Limb (tissue), 2 donors: ENCODE data around the gene PCDH9.
"Not testable (repeated sequence)": the region's sequence is repeated elsewhere in the genome, so short reads cannot be mapped to it uniquely, and the experiment has no call there.

Source experiments
- DNase-seq, 2 donors: peaks; one replicate each; pipeline ENCODE4 v3.0.0-alpha.2; 2016; ENCODE audit errors: extremely low spot score in 2 of 2

PCDH9 gene

GRCh38 chr13:66345518-66345810, 884.7 kb downstream of the PCDH9 start:
- DNase-seq: no peak

GRCh38 chr13:66344805-66345517, 885.2 kb downstream of the PCDH9 start:
- no peak for DNase-seq

GRCh38 chr13:66343224-66343828, 886.8 kb downstream of the PCDH9 start:
- DNase-seq: no peak

- no peak for DNase-seq
These were observed 888.3 kb downstream of the PCDH9 start for GRCh38 chr13:66341635-66342377.

GRCh38 chr13:66339214-66339613, 890.9 kb downstream of the PCDH9 start:
- no peak for DNase-seq

- DNase-seq: no peak
These were observed 891.6 kb downstream of the PCDH9 start for GRCh38 chr13:66338542-66338941.

GRCh38 chr13:66335626-66336025, 894.5 kb downstream of the PCDH9 start:
- no peak for DNase-seq

- DNase-seq: no peak
These were observed 900.1 kb downstream of the PCDH9 start for GRCh38 chr13:66329988-66330451.

- no peak for DNase-seq
These were observed 901.7 kb downstream of the PCDH9 start for GRCh38 chr13:66328476-66328875.

GRCh38 chr13:66323745-66324347, 906.3 kb downstream of the PCDH9 start:
- DNase-seq: no peak

- no peak for DNase-seq
These were observed 907.2 kb downstream of the PCDH9 start for GRCh38 chr13:66322936-66323335.

- no peak for DNase-seq
These were observed 907.9 kb downstream of the PCDH9 start for GRCh38 chr13:66322193-66322740.

- no peak for DNase-seq
These were observed 915.2 kb downstream of the PCDH9 start for GRCh38 chr13:66314911-66315310.

GRCh38 chr13:66313413-66313812, 916.7 kb downstream of the PCDH9 start:
- DNase-seq: no peak

GRCh38 chr13:66312312-66313087, 917.6 kb downstream of the PCDH9 start:
- no peak for DNase-seq

GRCh38 chr13:66305961-66306617, 924.0 kb downstream of the PCDH9 start:
- no peak for DNase-seq

- no peak for DNase-seq
These were observed 928.7 kb downstream of the PCDH9 start for GRCh38 chr13:66301482-66301881.

- DNase-seq: no peak
These were observed 929.1 kb downstream of the PCDH9 start for GRCh38 chr13:66301006-66301405.

GRCh38 chr13:66296875-66297274, 933.3 kb downstream of the PCDH9 start:
- no peak for DNase-seq

- DNase-seq: no peak
These were observed 933.8 kb downstream of the PCDH9 start for GRCh38 chr13:66296328-66296727.

GRCh38 chr13:66286806-66287205, 943.3 kb downstream of the PCDH9 start:
- DNase-seq: not testable (repeated sequence)
